ENCODE measurements around the gene FARS2. TPM values are rescaled to one million over a fixed set of nuclear protein-coding genes. Genes with fewer than 3 reads are reported as not detected.

Gene FARS2
- total and polyA plus RNA-seq, 2 donors (not counting 3 experiments of a cell fraction or from before 2014, with no cell fraction given) = 20.2 to 20.5 TPM

DNA sequence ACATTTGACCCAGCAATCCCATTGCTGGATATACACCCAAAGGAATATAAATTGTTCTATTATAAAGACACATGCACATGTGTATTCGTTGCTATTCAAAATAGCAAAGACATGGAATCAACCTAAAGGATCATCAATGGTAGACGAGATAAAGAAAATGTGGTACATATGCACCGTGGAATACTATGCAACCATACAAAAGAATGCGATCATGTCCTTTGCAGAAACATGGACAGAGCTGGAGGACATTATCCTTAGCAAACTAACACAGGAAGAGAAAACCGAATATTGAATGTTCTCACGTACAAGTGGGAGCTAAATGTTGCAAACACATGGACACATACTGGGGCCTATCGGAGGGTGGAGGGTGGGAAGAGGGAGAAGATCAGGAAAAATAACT lies 405.4 kb downstream of the FARS2 start:
- CTCF ChIA-PET = no interaction called here

More for the DNA sequence above, 405.4 kb downstream of the FARS2 start:
- FAIRE-seq (no peak), DNase-seq (ENCODE audit: low read depth, low spot score) (no peak)
- Histone ChIP-seq H3K4me1 (ENCODE audit: control insufficient read depth, extremely low read depth, insufficient read depth, low read length) (no peaks in the 10 kb centered on the region), H3K4me3 (replicated peaks in 1 of 3; ENCODE audit: insufficient read depth in 1 of 3, low read depth in 1 of 3, low read length in 3 of 3) (no peak overlapping the region), H3K79me2 (ENCODE audit: control insufficient read depth, insufficient read depth, low read length) (no peaks in the 10 kb centered on the region), H3K9ac (replicated peaks; ENCODE audit: extremely low read depth, insufficient read depth, low read length) (no peak overlapping the region), H3K27ac (ENCODE audit: insufficient read depth, low read depth, low read length) (no peak overlapping the region), H4K20me1 (replicated peaks; ENCODE audit: control insufficient read depth, extremely low read depth, insufficient read depth, low read length) (no peaks in the 10 kb centered on the region), H3K4me2 (ENCODE audit: insufficient read depth, low read length) (no peak overlapping the region), H3K9me1 (replicated peaks; ENCODE audit: control insufficient read depth, extremely low read depth, insufficient read depth, low read length) (no peaks in the 10 kb centered on the region), H2AFZ (ENCODE audit: low read depth, low read length) (no peak overlapping the region), H3K36me3 (ENCODE audit: control insufficient read depth in 2 of 2, extremely low read depth in 1 of 2, insufficient read depth in 2 of 2, low read length in 2 of 2) (no peaks in the 10 kb centered on the region), H3K27me3 (ENCODE audit: control insufficient read depth in 2 of 2, insufficient read depth in 2 of 2, low read length in 2 of 2) (no peaks in the 10 kb centered on the region), H3K9me3 (replicated peaks; ENCODE audit: control insufficient read depth, insufficient read depth, low read length) (no peaks in the 10 kb centered on the region)
- dilution Hi-C loops (cut with MboI; ENCODE audit: extremely low pct_ligation_motif_present, low sequenced_read_pairs) = no loop called here
- no TSS peak for BruUV-seq (replicated peaks)
- TF ChIP-seq EZH2 (IDR thresholded peaks at IDR 0.05; ENCODE audit: borderline replicate concordance, low read depth, low read length, severe bottlenecking) (no peak), POLR2AphosphoS5 (IDR thresholded peaks at IDR 0.05; ENCODE audit: insufficient read depth, low read depth, low read length) (no peak), MYC (IDR thresholded peaks at IDR 0.05; ENCODE audit: low read depth, low read length) (no peak), JUN (IDR thresholded peaks at IDR 0.05; ENCODE audit: borderline replicate concordance, insufficient read depth, insufficient read length, low read depth) (no peak), GATA2 (IDR thresholded peaks at IDR 0.05; ENCODE audit: insufficient read depth, insufficient read length, low read depth, low read length) (no peak), FOS (IDR thresholded peaks at IDR 0.05; ENCODE audit: borderline replicate concordance, insufficient read depth, low read length) (no peak), POLR2A (IDR thresholded peaks at IDR 0.05; ENCODE audit: low read depth, low read length) (no peak)
- TF ChIP-seq, protein P1, sequence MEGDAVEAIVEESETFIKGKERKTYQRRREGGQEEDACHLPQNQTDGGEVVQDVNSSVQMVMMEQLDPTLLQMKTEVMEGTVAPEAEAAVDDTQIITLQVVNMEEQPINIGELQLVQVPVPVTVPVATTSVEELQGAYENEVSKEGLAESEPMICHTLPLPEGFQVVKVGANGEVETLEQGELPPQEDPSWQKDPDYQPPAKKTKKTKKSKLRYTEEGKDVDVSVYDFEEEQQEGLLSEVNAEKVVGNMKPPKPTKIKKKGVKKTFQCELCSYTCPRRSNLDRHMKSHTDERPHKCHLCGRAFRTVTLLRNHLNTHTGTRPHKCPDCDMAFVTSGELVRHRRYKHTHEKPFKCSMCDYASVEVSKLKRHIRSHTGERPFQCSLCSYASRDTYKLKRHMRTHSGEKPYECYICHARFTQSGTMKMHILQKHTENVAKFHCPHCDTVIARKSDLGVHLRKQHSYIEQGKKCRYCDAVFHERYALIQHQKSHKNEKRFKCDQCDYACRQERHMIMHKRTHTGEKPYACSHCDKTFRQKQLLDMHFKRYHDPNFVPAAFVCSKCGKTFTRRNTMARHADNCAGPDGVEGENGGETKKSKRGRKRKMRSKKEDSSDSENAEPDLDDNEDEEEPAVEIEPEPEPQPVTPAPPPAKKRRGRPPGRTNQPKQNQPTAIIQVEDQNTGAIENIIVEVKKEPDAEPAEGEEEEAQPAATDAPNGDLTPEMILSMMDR (IDR thresholded peaks at IDR 0.05; ENCODE audit: extremely low read depth in 1 of 2, insufficient read depth in 1 of 2, low read depth in 1 of 2, low read length in 2 of 2) = no peak
- TF ChIP-seq, protein P2, sequence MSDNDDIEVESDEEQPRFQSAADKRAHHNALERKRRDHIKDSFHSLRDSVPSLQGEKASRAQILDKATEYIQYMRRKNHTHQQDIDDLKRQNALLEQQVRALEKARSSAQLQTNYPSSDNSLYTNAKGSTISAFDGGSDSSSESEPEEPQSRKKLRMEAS (IDR thresholded peaks at IDR 0.05; ENCODE audit: insufficient read depth, insufficient read length) = no peak
- POLR2A ChIA-PET = no interaction called here
- intact Hi-C loops (cut with micrococcal nuclease) = no loop called here
